Anterior cingulate cortex (tissue), 58 donors: Measurements from ENCODE around the gene FBXO48.
"Not testable (repeated sequence)": the region's sequence is repeated elsewhere in the genome, so short reads cannot be mapped to it uniquely, and the experiment has no call there.

Source experiments
- DNase-seq, 58 donors: peaks; one replicate each; lab custom pipeline; 2025; lab: John Stamatoyannopoulos, UW

FBXO48 gene

DNA sequence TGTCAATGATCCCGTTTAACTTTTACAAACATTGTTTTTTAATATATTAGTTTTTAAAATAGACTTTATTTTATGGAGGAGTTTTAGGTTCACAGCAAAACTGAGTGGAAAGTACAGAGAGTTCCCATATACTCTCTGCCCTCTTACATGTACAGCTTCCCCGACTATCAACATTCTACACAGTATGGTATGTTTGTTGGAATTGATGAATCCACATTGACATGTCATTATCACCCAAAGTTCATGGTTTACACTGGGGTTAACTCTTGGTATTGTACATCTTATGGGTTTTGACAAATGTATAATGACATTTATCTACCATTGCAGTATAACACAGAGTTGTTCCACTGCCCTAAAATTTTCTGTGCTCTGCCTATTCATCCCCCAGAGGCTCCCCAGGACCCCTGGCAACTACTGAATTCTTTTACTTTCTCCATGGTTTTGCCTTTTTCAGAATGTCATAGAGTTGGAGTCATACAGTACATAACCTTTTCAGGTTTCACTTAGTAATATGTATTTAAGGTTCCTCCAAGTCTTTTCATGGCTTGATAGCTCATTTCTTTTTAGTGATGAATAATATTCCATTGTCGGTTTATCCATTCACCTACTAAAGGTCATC lies 5.8 kb upstream of the FBXO48 start:
- no peak for DNase-seq

DNA sequence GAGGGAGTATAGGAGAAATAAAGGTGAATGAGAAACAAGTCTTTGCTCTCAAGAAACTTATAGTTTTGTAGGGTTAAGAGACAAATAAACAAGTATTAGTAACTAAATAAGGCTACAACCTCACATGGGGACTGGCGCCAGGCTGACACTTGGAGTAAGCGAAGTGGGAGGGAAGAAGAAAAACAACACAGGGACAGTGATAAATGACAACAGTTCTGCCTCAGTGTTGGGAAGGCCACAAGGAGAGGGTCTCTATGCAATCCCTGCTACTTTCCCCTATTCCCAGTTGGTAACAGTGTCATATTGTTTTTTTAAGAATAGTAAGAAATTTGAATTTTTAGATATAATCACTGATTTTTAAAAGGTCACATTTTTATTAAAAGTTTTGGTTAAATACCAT lies 4.3 kb upstream of the FBXO48 start:
- DNase-seq, result no peak

DNA sequence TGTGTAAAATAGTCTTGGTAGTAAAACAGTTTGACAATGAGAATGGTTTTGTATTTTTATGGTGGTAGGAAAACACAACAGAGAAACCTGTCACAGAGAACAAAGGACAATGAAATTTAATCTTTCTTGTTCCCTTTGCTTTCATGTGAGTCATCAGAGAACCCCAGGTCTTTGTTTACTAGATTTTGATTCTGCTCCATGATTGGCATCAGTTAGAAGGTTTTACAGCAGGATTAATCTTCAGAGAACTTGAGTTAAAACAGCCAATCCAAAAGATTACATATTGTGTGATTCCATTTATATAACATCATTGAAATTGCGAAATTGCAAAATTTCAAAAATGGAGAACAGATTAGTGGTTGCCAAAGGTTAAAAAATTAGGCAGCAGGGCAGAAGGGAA lies 2.8 kb upstream of the FBXO48 start:
- DNase-seq, result no peak

DNA sequence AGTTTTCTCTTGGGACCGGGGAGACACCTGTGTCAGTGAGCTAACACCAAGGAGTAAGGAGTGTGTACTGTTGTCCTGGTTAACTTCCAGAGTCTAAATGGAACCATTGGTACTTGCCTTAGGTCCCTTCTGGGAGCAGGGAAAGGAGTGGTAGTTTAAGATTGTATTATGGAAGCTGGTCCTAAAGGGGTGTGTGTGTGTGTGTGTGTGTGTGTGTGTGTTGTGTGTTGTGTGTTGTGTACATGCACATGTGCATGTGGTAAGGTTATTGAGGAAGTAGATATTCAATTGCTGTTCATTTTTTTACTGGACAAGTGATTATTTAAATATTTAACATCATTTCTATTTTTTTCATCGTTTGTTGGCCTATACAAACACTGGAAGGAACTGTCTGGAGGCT lies 1.7 kb upstream of the FBXO48 start:
- DNase-seq, result no peak

DNA sequence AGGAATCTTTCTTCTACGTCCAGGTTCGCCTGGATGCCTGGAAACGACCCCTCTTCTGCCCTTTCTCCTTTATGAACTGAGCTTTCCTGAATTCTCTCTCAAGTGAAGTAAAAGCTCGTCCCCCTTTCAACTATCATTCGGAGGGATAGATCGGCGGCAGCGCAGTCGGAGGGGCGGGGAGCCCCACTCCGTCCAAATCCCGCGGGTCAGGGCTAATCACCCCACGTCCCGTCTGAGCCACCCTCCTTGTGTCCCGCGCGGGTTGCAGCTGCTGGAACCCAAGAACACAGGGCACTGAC lies 367 bp downstream of the FBXO48 start:
- peak in 2 of 58 donors; percentile 66 to 72 for DNase-seq

DNA sequence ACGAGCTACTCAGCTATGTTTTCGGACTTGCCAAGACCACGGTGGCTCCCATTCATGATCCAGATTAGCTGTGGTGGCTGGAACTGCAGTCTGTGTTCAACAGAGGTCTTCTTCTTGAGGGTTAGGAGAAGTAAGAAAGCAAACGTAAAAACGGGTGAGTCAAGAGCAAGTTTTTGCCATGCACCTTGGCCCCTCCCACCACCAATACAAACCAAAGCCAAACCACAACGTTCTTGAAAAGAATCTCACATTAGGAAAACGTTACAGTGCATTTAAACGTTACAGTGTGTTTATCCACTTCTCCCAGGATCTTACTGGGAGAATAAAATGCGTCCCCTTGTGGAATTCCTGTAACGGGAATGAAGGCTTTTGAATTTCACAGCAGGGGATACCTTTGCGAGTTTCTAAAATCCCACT lies 725 bp downstream of the FBXO48 start:
- DNase-seq, result peak in 2 of 58 donors; percentile 28 to 44

DNA sequence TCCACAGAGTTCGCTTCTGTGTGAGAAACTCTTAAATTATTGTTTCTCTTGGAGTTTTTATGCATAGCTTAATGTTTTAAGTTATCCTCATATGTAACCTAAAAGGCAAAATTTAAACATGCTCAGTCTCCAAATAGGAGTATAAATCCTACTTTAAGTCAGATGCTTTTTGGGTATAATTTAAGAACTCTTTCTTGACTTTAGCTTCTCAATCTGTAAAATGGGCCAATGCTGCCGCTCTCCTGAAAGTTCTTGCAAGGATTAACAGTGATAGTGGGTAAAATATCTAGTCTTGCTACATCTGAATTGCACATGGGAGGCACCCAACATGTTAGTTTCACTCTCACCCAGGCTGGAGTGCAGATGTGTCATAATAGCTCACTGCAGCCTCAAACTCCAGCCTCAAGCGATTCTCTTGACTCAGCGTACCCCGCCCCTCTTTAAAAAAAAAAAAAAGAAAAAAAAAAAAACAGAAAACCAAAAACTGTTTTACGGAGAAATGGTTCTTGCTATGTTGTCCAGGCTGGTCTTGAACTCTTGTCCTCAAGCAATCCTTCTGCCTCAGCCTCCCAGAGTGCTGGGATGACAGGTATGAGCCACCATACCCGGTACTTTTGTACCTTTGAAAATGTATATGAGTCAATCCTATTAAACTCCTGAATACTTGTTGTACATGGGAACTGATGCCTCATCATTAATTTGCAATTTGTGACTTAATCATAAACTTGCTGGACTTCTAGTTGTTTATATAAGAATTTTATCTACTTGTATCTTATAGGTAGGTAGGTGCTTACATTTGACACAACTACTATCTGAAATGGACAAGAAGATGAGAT lies 1.8 kb downstream of the FBXO48 start:
- no peak for DNase-seq

DNA sequence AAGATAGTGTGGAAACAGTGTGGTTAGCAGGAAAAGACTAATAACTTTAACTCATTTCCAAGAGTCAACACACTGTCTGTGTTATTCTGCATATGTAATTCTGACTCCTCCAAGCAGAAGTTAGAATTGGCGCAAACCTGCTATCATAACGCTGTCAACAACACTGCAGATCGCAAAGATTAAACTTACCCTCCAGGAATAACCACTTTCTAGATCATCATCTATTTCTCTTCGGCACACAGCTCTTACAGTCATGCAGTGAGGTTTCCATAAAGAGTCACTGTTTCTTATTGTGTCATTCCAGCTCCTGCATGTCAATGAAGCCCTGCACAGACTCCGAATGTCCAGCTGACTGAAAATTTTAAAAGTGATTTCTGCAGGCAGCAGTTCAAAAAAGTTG lies 2.4 kb downstream of the FBXO48 start:
- DNase-seq, result no peak

DNA sequence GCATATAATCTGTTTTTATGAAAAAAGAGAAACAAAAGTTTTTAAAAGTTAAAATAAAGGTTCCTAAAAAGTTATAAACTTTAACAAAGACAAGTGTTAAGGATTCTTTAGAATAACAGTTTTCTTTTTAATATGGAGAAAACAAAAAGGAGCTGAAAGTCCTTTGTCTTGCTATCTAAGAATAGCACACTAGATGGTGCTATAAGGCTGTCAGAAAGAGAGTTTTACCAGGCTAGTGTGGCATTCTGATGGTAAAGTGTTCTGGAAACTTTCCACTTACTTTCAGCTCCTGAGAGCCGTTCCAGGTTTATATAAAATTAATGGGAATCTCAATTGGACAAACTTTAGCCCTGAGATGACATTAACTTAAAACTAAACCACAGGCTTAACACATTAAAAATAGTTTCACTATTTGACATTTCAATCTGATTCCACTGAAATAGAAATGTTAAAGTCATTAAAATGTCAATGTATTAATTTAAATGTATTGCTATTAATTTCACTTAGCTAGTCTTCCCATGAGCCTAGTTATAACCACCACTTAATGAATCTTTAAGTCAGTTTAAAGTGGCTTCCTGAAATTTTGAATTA lies 3.7 kb downstream of the FBXO48 start:
- peak in 2 of 58 donors; percentile 5 to 38 for DNase-seq

DNA sequence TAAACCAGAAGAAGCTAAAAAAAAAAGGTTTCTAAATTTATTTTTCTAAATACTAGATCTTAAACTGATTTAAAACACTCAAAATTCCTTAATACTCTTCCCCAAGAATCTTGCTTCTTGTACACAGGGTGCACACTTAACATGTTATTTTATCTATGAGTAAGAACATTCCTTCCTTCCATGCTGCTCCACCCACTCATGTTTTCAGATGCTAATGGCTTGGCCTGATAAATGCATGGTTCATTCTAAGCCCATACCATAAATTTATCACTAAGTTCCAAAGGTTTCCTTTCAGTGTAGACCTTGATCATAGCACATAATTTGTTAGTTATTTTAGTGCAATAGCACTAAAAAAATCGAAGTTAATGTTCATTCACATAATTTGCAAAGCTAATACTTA lies 8.1 kb downstream of the FBXO48 start:
- DNase-seq, result no peak

DNA sequence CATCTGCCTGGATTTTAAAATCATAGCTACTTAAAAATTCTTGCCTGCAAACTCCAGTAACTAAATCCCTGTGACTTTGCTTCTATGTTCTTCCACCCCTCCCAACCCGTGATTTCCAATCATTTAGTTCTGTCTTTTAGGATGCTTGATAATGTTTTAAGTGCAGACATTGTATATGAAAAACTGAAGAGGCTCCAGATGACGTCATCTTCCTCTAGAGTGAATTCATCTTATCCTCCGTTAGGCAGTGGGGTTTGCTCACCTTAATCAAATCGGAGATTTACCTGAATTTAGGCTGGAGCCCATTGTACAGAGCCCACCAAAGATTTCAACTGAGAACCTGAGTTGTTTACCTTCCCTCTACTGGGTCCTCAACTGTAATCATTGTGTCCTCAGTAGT lies 10.9 kb downstream of the FBXO48 start:
- no peak for DNase-seq

DNA sequence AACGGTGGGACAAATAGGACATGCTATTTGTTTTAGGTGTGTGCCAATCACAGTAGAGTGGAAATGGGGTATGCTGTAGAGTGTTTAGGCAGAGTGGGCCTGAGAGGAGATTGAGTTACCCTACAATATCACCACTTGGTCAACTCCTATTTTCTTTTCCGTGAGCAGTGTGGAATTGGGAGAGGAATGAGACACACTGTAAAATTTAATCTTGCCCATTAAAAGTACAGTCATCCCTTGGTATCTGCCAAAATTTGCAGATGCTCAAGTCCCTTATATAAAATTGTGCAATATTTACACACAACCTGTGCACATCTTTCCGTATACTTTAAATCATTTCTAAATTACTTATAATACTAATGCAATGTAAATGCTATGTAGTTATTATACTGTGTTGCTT lies 12.4 kb downstream of the FBXO48 start:
- DNase-seq, result no peak

DNA sequence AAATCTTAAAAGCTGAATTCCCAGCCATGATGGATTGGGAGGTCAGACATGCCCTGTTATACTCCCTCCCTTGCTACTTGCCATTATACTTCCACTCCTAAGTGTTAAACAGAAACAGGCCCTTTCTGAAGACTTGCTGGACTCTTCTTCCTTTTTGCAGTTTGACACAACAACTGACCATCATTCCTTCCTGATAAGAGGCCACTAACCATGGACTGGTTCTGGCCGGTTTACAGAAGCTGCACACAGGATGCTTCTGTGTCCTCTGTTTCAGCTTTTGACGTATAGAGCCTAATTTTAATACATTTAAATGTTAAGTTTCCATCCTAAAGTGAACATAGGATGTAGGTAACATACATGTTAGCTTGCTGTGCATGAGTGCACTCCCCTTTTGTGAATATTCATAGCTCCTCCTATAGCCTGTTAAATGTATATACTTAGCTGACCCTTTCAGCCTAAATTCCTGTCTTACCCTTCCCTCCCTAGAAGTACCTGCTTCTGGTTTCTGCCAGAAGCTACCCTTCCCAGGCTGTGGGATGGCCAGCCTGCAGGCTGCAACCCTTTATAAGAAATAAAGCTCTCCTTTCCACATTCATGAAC lies 13.2 kb downstream of the FBXO48 start:
- DNase-seq, result no peak

DNA sequence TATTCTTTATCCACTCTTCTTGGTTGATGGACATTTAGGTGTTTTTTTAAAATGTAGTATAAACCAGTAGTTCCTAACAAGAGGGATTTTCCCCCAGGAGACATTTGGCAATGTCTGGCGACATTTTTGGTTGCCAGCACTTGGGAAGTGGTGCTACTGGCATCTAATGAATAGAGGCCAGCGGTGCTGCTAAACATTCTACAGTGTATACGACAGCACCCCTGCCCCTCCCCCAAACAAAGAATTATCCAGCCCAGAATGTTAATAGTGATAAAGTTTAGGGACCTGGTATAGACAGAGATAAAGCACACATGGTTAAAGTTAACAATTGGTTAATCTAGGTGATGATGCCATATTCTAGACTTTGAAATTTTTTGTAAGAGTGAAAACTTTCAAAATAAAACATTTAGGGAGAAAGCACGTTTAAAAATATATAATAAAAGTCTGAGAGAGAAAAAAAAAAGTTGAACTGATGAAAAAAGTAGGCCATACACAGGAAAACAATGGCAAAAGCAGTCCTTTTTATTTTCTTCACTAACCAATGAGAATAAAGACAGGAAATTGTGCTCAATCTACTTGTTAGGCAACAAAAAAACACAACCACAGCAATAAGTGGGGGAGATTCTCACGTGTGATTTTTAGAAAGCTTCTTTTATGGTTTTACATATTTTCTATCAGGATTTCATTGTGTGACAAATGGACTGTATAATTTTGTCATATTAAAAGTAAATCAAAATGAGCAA lies 14.8 kb downstream of the FBXO48 start:
- DNase-seq, result no peak

DNA sequence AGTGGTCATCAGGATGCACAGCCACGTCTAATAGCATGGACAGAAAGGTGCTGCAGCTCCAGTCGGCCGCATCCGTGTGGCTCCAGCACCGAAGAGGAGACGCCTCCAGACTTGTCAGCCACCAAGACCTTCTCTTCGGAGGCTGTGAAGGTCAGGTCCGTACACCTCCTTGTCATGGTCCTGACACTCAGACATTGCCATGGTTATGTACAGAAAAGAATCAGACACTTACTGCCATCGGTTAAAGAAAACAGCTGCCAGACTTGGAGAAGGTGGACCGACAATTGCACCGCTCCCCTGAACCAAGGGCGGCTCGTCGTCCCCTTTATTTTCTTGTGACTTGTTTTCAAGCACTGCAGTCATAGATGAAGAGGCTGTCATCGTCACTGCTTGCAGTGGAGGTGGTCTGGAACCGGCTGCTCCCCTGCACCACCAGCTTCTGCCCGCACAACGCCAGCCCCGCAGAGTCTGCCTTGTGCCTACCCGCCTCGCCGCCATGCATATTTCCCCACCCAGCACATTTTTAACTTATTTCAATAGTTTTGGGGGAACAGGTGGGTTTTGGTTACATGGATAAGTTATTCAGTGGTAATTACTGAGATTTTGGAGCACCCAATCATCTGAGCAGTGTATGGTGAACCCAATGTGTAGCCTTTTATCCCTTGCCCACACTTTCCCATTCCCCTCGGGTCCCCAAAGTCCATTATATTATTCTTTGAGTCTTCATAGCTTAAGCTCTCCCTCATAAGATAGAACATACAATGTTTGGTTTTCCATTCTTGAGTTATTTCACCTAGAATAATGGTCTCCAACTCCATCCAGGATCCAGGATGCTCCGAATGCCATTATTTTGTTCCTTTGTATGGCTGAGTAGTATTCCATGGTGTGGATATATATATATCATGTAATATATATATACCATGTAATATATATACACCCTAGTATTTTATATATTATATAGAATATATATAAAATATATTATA lies 18.1 kb downstream of the FBXO48 start:
- DNase-seq, result no peak

DNA sequence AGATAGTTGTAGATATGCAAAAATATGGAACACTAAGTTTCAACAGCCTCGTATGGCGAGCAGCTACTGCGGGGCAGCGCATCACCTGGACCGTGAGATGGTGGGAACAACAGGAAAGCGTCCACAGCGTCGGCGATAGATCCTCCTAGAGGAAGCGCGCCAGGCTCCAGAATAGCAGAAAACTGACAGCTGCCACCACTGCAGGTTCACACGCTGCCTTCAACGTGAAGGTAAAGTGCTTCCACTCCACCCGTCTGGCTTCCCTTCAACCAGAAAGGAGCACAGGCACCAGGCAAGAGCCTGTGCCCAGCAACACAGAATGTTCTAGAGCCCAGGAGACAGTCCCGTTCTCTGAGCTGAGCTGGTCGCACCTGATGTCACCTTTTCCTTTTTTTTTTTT lies 20.0 kb downstream of the FBXO48 start:
- DNase-seq, result no peak

DNA sequence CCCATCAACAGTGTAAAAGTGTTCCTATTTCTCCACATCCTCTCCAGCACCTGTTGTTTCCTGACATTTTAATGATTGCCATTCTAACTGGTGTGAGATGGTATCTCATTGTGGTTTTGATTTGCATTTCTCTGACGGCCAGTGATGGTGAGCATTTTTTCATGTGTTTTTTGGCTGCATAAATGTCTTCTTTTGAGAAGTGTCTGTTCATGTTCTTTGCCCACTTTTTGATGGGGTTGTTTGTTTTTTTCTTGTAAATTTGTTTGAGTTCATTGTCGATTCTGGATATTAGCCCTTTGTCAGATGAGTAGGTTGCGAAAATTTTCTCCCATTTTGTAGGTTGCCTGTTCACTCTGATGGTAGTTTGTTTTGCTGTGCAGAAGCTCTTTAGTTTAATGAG lies 20.7 kb downstream of the FBXO48 start:
- DNase-seq, result not testable (repeated sequence)

DNA sequence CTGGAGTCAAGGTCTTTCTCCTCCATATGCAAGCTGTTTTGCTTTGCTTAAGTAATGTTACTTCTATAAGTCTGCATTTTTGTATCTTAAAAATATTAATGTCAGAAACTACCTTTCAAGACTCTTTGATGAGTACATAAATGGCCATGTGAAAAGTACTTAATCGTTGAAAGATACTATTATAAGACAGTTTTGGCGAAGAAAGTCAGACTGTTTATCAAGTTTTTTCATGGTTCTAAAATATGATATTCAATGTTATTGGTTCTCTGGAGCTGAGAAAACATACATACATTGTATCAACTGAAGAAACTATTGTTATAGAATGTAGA lies 25.1 kb downstream of the FBXO48 start:
- DNase-seq, result no peak

DNA sequence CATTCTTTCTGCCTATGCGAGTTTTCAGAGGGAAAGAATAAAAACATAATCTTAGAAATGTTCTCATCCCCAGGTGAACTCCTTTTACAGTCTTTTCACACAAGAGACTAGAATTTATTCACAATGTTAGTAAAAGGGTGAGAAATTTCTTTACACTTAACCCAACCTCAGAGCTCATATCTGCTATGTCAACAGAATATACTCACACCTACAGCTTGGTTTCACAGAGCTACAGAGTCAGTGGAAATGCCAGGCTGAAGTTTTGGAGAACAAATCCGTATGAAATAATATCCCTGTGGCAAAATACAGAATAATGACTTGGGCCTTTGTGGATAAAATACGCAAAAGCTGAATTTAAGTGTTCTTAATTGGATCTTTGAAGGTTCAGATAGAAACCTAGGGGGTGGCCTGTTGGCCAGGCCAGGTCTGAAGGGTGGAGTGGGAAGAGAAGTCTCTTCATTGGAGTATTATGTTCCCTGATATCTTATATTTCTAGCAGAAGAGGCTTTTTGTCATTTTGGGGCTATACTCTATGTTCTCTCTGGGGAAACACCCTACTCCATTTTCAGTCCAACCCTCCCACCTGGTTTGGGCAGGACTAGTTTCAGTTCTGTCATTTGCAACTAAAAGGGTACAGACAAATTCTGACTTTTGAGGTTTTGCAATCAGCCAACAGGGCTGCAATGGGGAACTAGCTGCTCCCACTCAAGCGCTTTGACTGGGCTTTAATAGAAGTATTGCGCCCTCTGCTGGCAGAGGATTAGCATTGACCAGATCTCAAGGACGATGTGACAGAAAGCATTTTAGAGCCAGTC lies 25.7 kb downstream of the FBXO48 start:
- DNase-seq, result peak in 52 of 58 donors; percentile 27 to 87 (median 66)
